ENCODE measurements around the gene CALHM2.

DNA sequence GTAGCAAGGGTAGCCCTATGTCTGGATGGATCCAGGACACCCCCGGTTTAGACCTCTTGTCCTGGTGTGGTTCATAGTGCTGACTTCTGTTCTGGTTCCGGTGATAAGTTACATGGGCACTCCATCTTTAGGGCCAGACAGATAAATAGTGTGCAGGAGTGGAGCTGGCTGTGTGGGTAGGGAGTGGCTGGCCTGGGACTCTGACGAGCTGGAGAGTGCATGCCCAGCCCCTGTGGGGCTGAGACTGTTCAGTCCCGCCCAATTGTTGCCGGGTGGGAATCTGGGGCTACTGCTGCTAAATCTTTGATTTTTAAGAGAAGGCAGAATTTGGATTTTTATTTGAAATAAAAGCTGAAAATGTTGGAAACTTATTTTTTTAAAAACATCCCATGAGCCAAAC lies 28.4 kb downstream of the CALHM2 start:
- TF ChIP-seq POLR2A (IDR thresholded peaks at IDR 0.05) (no peak), EP300 (IDR thresholded peaks at IDR 0.05) (no peak)
- TF ChIP-seq, protein P1, sequence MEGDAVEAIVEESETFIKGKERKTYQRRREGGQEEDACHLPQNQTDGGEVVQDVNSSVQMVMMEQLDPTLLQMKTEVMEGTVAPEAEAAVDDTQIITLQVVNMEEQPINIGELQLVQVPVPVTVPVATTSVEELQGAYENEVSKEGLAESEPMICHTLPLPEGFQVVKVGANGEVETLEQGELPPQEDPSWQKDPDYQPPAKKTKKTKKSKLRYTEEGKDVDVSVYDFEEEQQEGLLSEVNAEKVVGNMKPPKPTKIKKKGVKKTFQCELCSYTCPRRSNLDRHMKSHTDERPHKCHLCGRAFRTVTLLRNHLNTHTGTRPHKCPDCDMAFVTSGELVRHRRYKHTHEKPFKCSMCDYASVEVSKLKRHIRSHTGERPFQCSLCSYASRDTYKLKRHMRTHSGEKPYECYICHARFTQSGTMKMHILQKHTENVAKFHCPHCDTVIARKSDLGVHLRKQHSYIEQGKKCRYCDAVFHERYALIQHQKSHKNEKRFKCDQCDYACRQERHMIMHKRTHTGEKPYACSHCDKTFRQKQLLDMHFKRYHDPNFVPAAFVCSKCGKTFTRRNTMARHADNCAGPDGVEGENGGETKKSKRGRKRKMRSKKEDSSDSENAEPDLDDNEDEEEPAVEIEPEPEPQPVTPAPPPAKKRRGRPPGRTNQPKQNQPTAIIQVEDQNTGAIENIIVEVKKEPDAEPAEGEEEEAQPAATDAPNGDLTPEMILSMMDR (IDR thresholded peaks at IDR 0.05), result no peak
